ENCODE measurements around the gene SCP2.

Gene SCP2

GRCh38 chr1:53071167-53071865 is 144.2 kb downstream of the SCP2 start:
- H3K9me3 ChIP-seq (replicated peaks; ENCODE audit: low read length) = no peaks in the 10 kb centered on the region
- no peak overlapping the region for H3K9ac ChIP-seq (ENCODE audit: low read depth, low read length)
- H3K27me3 ChIP-seq (ENCODE audit: control insufficient read depth, insufficient read depth, low read length) = peaks cover 5% of the 10 kb centered on the region
- no peak overlapping the region for H3K4me3 ChIP-seq (ENCODE audit: low read length)
- no peaks in the 10 kb centered on the region for H3K4me1 ChIP-seq (ENCODE audit: control insufficient read depth, insufficient read depth, low read length)
- H3K4me2 ChIP-seq (ENCODE audit: low read length) = no peak overlapping the region
- H3K36me3 ChIP-seq (ENCODE audit: insufficient read depth, low read length) = no peaks in the 10 kb centered on the region

- Histone ChIP-seq H3K4me3 (ENCODE audit: low read length) (no peak overlapping the region), H3K4me2 (ENCODE audit: low read length) (no peak overlapping the region), H3K4me1 (ENCODE audit: control insufficient read depth, insufficient read depth, low read length) (no peaks in the 10 kb centered on the region), H3K27me3 (ENCODE audit: control insufficient read depth, insufficient read depth, low read length) (peaks cover 5% of the 10 kb centered on the region), H3K36me3 (ENCODE audit: insufficient read depth, low read length) (no peaks in the 10 kb centered on the region), H3K9me3 (replicated peaks; ENCODE audit: low read length) (no peaks in the 10 kb centered on the region), H3K9ac (ENCODE audit: low read depth, low read length) (no peak overlapping the region)
Observed at GRCh38 chr1:53071915-53072314, 144.8 kb downstream of the SCP2 start.

GRCh38 chr1:53073287-53073686 is 146.2 kb downstream of the SCP2 start:
- no peaks in the 10 kb centered on the region for H3K9me3 ChIP-seq (replicated peaks; ENCODE audit: low read length)
- peaks cover 5% of the 10 kb centered on the region for H3K27me3 ChIP-seq (ENCODE audit: control insufficient read depth, insufficient read depth, low read length)
- H3K4me1 ChIP-seq (ENCODE audit: control insufficient read depth, insufficient read depth, low read length) = no peaks in the 10 kb centered on the region
- H3K4me3 ChIP-seq (ENCODE audit: low read length) = no peak overlapping the region
- no peak overlapping the region for H3K4me2 ChIP-seq (ENCODE audit: low read length)
- H3K9ac ChIP-seq (ENCODE audit: low read depth, low read length) = no peak overlapping the region
- H3K36me3 ChIP-seq (ENCODE audit: insufficient read depth, low read length) = no peaks in the 10 kb centered on the region

DNA sequence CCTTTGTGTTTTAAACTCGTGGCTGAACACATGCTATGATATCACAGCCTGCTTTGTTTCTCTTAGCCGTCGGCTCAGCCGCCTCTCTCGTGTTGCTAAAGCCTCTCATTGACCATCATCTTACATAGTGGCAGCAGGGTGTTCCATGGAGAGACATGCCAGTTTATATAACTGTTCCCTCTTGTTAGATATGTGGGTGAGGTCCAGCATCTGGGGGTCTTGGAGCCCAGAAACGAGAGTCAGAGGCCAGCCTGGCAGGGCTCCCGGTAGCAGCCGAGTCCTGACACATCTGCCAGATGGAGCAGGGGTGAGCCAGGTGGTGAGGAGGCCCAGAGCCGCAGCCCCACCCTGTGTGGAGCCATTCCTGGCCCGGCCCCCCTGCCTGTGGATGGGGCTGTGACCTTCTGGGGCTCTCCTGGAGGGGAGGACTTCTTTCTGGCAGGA is 146.8 kb downstream of the SCP2 start:
- Histone ChIP-seq H3K27me3 (ENCODE audit: control insufficient read depth, insufficient read depth, low read length) (peaks cover 5% of the 10 kb centered on the region), H3K9me3 (replicated peaks; ENCODE audit: low read length) (no peaks in the 10 kb centered on the region), H3K36me3 (ENCODE audit: insufficient read depth, low read length) (no peaks in the 10 kb centered on the region), H3K4me2 (ENCODE audit: low read length) (no peak overlapping the region), H3K4me1 (ENCODE audit: control insufficient read depth, insufficient read depth, low read length) (no peaks in the 10 kb centered on the region), H3K9ac (ENCODE audit: low read depth, low read length) (no peak overlapping the region), H3K4me3 (ENCODE audit: low read length) (no peak overlapping the region)

- no peaks in the 10 kb centered on the region for H3K36me3 ChIP-seq (ENCODE audit: insufficient read depth, low read length)
- H3K4me3 ChIP-seq (ENCODE audit: low read length) = no peak overlapping the region
- H3K27me3 ChIP-seq (ENCODE audit: control insufficient read depth, insufficient read depth, low read length) = peaks cover 9% of the 10 kb centered on the region
- H3K4me1 ChIP-seq (ENCODE audit: control insufficient read depth, insufficient read depth, low read length) = no peaks in the 10 kb centered on the region
- no peak overlapping the region for H3K9ac ChIP-seq (ENCODE audit: low read depth, low read length)
- H3K9me3 ChIP-seq (replicated peaks; ENCODE audit: low read length) = no peaks in the 10 kb centered on the region
- H3K4me2 ChIP-seq (ENCODE audit: low read length) = no peak overlapping the region
Observed at GRCh38 chr1:53074313-53075154, 147.5 kb downstream of the SCP2 start.

GRCh38 chr1:53075206-53075605 is 148.1 kb downstream of the SCP2 start:
- Histone ChIP-seq H3K4me3 (ENCODE audit: low read length) (no peak overlapping the region), H3K27me3 (ENCODE audit: control insufficient read depth, insufficient read depth, low read length) (peaks cover 9% of the 10 kb centered on the region), H3K4me2 (ENCODE audit: low read length) (no peak overlapping the region), H3K4me1 (ENCODE audit: control insufficient read depth, insufficient read depth, low read length) (no peaks in the 10 kb centered on the region), H3K9ac (ENCODE audit: low read depth, low read length) (no peak overlapping the region), H3K36me3 (ENCODE audit: insufficient read depth, low read length) (no peaks in the 10 kb centered on the region), H3K9me3 (replicated peaks; ENCODE audit: low read length) (no peaks in the 10 kb centered on the region)

- no peaks in the 10 kb centered on the region for H3K4me1 ChIP-seq (ENCODE audit: control insufficient read depth, insufficient read depth, low read length)
- H3K27me3 ChIP-seq (ENCODE audit: control insufficient read depth, insufficient read depth, low read length) = peaks cover 9% of the 10 kb centered on the region
- H3K36me3 ChIP-seq (ENCODE audit: insufficient read depth, low read length) = no peaks in the 10 kb centered on the region
- H3K4me3 ChIP-seq (ENCODE audit: low read length) = no peak overlapping the region
- no peaks in the 10 kb centered on the region for H3K9me3 ChIP-seq (replicated peaks; ENCODE audit: low read length)
- H3K9ac ChIP-seq (ENCODE audit: low read depth, low read length) = no peak overlapping the region
- no peak overlapping the region for H3K4me2 ChIP-seq (ENCODE audit: low read length)
Observed at GRCh38 chr1:53075761-53076163, 148.7 kb downstream of the SCP2 start.

DNA sequence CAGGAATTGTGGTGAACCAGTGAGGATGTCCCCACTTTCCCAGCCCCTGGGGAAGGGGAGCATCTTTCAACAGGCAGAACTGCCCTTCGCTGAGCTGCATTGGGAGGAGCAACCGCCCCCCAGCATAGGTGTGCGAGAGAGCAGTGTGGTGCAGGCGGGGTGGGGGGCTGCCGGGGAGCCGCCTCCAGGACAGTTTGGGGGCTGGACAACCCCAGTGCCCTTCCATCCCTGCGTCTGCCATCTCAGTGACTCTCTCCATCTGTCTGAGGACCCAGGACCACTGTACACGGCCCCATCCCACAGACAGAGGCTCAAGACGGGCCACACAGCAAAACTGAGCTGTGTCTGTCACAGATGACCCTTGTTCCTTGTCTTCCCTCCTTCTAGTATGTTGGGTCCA is 149.1 kb downstream of the SCP2 start:
- no peak overlapping the region for H3K4me3 ChIP-seq (ENCODE audit: low read length)
- H3K4me2 ChIP-seq (ENCODE audit: low read length) = no peak overlapping the region
- H3K27me3 ChIP-seq (ENCODE audit: control insufficient read depth, insufficient read depth, low read length) = peaks cover 12% of the 10 kb centered on the region
- H3K9ac ChIP-seq (ENCODE audit: low read depth, low read length) = no peak overlapping the region
- no peaks in the 10 kb centered on the region for H3K9me3 ChIP-seq (replicated peaks; ENCODE audit: low read length)
- no peaks in the 10 kb centered on the region for H3K36me3 ChIP-seq (ENCODE audit: insufficient read depth, low read length)
- H3K4me1 ChIP-seq (ENCODE audit: control insufficient read depth, insufficient read depth, low read length) = no peaks in the 10 kb centered on the region

- Histone ChIP-seq H3K4me2 (ENCODE audit: low read length) (no peak overlapping the region), H3K4me3 (ENCODE audit: low read length) (no peak overlapping the region), H3K27me3 (ENCODE audit: control insufficient read depth, insufficient read depth, low read length) (peaks cover 15% of the 10 kb centered on the region), H3K9me3 (replicated peaks; ENCODE audit: low read length) (no peaks in the 10 kb centered on the region), H3K36me3 (ENCODE audit: insufficient read depth, low read length) (no peaks in the 10 kb centered on the region), H3K9ac (ENCODE audit: low read depth, low read length) (no peak overlapping the region), H3K4me1 (ENCODE audit: control insufficient read depth, insufficient read depth, low read length) (no peaks in the 10 kb centered on the region)
Observed at GRCh38 chr1:53076721-53077598, 149.9 kb downstream of the SCP2 start.

- Histone ChIP-seq H3K9me3 (replicated peaks; ENCODE audit: low read length) (no peaks in the 10 kb centered on the region), H3K9ac (ENCODE audit: low read depth, low read length) (no peak overlapping the region), H3K4me2 (ENCODE audit: low read length) (no peak overlapping the region), H3K4me1 (ENCODE audit: control insufficient read depth, insufficient read depth, low read length) (no peaks in the 10 kb centered on the region), H3K27me3 (ENCODE audit: control insufficient read depth, insufficient read depth, low read length) (peaks cover 21% of the 10 kb centered on the region), H3K4me3 (ENCODE audit: low read length) (no peak overlapping the region), H3K36me3 (ENCODE audit: insufficient read depth, low read length) (no peaks in the 10 kb centered on the region)
Observed at GRCh38 chr1:53077599-53077965, 150.5 kb downstream of the SCP2 start.

GRCh38 chr1:53078333-53079101 is 151.4 kb downstream of the SCP2 start:
- no peaks in the 10 kb centered on the region for H3K4me1 ChIP-seq (ENCODE audit: control insufficient read depth, insufficient read depth, low read length)
- H3K36me3 ChIP-seq (ENCODE audit: insufficient read depth, low read length) = no peaks in the 10 kb centered on the region
- H3K27me3 ChIP-seq (ENCODE audit: control insufficient read depth, insufficient read depth, low read length) = peaks cover 19% of the 10 kb centered on the region
- no peak overlapping the region for H3K9ac ChIP-seq (ENCODE audit: low read depth, low read length)
- no peak overlapping the region for H3K4me2 ChIP-seq (ENCODE audit: low read length)
- no peak overlapping the region for H3K4me3 ChIP-seq (ENCODE audit: low read length)
- H3K9me3 ChIP-seq (replicated peaks; ENCODE audit: low read length) = no peaks in the 10 kb centered on the region

Data from skeletal muscle satellite cell (primary cell).